Activated CD4-positive, alpha-beta memory T cell treated with anti-CD3 and anti-CD28 coated beads, Interleukin-2, amount 10 ng/mL, durations not matched to agents 7 days and 5 days (primary cell): ENCODE results near the gene CHN2. TPM values are rescaled to one million over a fixed set of nuclear protein-coding genes. Genes with fewer than 3 reads are reported as not detected.
"Not testable (repeated sequence)": the region's sequence is repeated elsewhere in the genome, so short reads cannot be mapped to it uniquely, and the experiment has no call there.

Source experiments
- CTCF ChIA-PET: fragments of 350-600 bp; sonication (Branson Sonifier 250); formaldehyde crosslinking; loops from one replicate; lab custom pipeline; 2021; ENCODE audit warnings: antibody characterized with exemption, inconsistent platforms; lab: Charles Lee
- POLR2A ChIA-PET: fragments of 350-600 bp; sonication (Branson Sonifier 250); formaldehyde crosslinking; loops from one replicate; lab custom pipeline; 2021; ENCODE audit warnings: antibody characterized with exemption; lab: Charles Lee
- DNase-seq: peaks from one replicate; pipeline ENCODE4 v3.0.0-alpha.2; 2020
- H3K27ac Mint-ChIP-seq: one replicate; pipeline ENCODE4 v1.8.0; 2021; ENCODE audit warnings: mild to moderate bottlenecking, mixed read lengths
- H3K27me3 Mint-ChIP-seq: one replicate; pipeline ENCODE4 v1.8.0; 2021; ENCODE audit warnings: mixed read lengths
- H3K36me3 Mint-ChIP-seq: one replicate; pipeline ENCODE4 v1.8.0; 2021; ENCODE audit warnings: low read depth, mixed read lengths
- H3K4me1 Mint-ChIP-seq: one replicate; pipeline ENCODE4 v1.8.0; 2021; ENCODE audit warnings: mixed read lengths
- H3K4me3 Mint-ChIP-seq: one replicate; pipeline ENCODE4 v1.8.0; 2021; ENCODE audit warnings: mild to moderate bottlenecking, mixed read lengths
- H3K9me3 Mint-ChIP-seq: one replicate; pipeline ENCODE4 v1.8.0; 2021; ENCODE audit warnings: mixed read lengths
- total RNA-seq, 2 experiments: library from RNA; stranded (reverse); gene quantifications; one replicate each; pipeline ENCODE4 v1.2.3, GENCODE V29; 2021

The CHN2 gene
- total RNA-seq, 2 experiments from 2014 or later: 6.8 to 7.4 TPM

DNA sequence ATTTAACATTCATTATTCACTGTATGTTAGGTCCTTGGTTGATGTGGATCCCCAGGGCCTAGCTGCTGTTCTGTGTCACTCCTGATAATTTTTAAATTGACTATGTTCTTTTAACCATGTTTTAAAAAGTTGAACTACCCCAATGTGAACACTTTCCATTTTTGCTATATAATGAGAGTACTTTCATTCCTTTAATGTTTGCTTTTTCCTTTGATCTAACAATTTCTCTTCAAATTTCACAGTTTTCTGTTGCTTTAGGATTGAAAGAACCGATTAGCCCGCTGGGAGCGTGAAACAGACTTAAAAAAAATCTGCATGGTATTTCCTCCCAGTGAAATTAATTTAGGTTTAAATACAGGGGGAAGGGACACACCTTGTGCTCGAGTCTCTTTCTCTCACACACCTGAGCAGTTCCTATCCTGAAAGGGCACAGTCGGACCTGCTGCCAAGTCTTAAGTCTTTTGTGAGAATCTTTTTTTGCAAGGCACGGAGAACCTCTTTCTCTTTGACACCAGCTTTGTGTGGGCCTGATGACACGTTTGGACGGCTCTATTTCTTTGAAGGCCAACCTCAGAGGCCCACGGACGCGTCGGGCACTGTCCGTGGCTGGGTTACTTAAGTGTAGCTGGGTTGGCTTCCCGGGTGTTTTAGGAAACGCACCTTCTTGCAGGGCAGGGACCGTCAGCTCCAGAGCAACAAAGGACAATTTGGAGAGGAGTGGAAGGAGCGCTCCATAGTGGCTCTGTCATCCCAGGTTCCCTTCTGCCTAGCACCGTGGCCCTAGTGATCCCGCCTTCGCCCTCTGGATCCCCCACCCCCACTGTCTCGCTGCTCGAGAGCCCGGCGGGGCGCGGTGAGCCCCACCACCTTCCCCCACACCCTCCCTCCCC, 1.0 kb upstream of the CHN2 start:
- H3K4me1 Mint-ChIP-seq: peaks cover 23% of the 10 kb centered on the region
- CTCF ChIA-PET: no interaction called here
- no peak overlapping the region for H3K27ac Mint-ChIP-seq
- no peak for DNase-seq
- H3K27me3 Mint-ChIP-seq: peaks cover 69% of the 10 kb centered on the region
- peak overlapping the region; percentile 28 for H3K4me3 Mint-ChIP-seq
- no peaks in the 10 kb centered on the region for H3K36me3 Mint-ChIP-seq
- no peaks in the 10 kb centered on the region for H3K9me3 Mint-ChIP-seq
- POLR2A ChIA-PET: no interaction called here

DNA sequence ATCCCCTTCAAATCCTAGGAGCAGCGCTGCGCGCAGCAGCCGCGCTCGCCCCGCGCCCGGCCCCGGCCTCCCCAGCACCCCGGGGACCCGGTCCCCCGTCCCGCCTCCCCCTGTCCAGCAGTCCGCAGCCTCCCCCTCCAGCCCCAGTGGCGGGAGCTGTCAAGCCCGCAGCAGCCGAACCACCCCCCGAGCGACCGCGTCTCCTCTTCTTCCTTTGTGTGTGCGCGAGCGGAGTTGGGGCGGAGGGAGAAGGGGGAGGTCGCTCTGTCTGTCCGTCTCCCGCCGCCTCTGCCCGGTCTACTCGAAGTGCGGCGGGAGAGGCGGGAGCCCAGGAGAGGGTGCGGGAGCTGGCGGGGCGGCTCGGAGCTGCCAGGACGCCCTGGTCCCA, 375 bp upstream of the CHN2 start:
- H3K27me3 Mint-ChIP-seq: peaks cover 69% of the 10 kb centered on the region
- H3K4me3 Mint-ChIP-seq: peak overlapping the region; percentile 83
- ChIA-PET CTCF (no interaction called here), POLR2A (no interaction called here)
- no peaks in the 10 kb centered on the region for H3K9me3 Mint-ChIP-seq
- no peak for DNase-seq
- peaks cover 23% of the 10 kb centered on the region for H3K4me1 Mint-ChIP-seq
- no peaks in the 10 kb centered on the region for H3K36me3 Mint-ChIP-seq
- no peak overlapping the region for H3K27ac Mint-ChIP-seq

DNA sequence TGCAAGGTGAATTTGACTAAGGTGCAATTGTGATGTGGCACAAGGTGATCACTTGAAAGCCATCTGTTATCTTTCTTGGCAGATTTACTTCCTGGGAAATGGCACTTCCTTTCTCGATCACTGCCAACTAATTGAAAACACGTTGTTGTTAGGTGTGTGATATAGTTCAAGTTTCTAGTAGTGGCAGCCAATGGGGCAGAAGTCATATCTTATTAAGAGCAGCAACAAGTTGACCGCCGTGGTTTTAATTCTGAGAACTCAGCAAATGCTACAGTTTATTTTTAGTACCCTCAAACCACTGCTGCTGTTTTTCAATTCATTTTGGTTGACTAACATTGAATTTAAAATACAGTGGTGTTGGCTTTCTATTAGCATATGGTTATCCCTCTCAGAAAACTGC, 1.6 kb downstream of the CHN2 start:
- DNase-seq: peak; percentile 27
- CTCF ChIA-PET: interaction anchor here (1.5 kb wide), 1 partner anchor 275 kb away, joined by 4 read pairs; no protein-coding TSS in a partner anchor
- no peaks in the 10 kb centered on the region for H3K9me3 Mint-ChIP-seq
- H3K4me3 Mint-ChIP-seq: peak overlapping the region; percentile 83
- H3K36me3 Mint-ChIP-seq: no peaks in the 10 kb centered on the region
- POLR2A ChIA-PET: no interaction called here
- H3K27me3 Mint-ChIP-seq: peaks cover 59% of the 10 kb centered on the region
- H3K27ac Mint-ChIP-seq: peak overlapping the region; percentile 2
- H3K4me1 Mint-ChIP-seq: peaks cover 21% of the 10 kb centered on the region

DNA sequence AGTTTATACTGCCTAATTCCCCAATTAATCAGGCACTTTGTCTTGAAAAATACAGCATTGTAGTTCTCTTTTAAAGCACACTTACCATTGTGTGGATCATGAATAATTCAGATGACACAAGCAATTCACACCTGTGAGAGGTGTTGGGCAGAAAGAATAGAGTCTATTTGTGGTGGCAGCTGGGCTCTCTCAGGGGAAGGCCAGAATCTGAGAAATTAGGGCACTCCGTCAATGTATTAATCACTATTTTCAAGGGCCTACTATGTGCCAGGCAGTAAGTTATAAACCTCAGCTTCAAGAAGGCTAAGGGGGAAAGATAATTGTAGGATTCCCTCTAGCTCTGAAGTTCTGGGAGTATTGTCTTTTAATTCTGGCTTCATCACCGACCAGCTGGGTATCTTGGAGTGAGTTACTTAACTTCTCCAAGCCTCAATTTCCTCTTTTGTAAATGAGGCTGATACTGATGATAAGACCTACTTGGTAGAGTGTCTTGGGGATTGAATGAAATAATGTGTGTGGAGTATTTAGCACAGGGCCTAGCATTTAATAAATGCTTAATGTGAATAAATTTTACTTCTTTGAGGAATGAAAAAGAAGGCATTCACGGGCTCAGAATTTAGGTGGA, 2.5 kb downstream of the CHN2 start:
- CTCF ChIA-PET: no interaction called here
- H3K27ac Mint-ChIP-seq: no peak overlapping the region
- H3K27me3 Mint-ChIP-seq: peaks cover 55% of the 10 kb centered on the region

DNA sequence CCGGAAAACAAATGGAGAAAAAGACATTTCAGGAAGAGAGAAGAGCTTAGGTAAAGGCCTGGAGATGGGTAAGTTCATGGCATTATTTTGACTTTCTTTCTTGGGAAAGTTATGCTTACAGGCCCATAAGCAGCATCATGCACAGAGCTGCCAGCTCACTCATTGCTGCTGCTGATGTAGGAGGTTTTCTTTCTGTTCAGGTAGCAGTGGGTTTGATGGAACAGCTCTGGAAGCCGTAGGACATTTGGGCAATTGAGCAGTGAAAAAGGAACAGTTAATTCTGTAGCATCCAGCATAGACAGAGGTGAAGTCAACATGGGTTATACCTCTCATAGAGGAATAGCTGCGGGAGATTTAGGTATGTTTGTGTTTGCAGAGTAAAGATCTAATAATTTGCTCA, 3.3 kb downstream of the CHN2 start:
- Mint-ChIP-seq H3K36me3 (no peaks in the 10 kb centered on the region), H3K27me3 (peaks cover 48% of the 10 kb centered on the region), H3K4me1 (peaks cover 21% of the 10 kb centered on the region), H3K4me3 (no peak overlapping the region), H3K27ac (no peak overlapping the region), H3K9me3 (no peaks in the 10 kb centered on the region)
- CTCF ChIA-PET: interaction anchor here (2.0 kb wide), 1 partner anchor 8 kb away, joined by 8 read pairs; no protein-coding TSS in a partner anchor
- POLR2A ChIA-PET: no interaction called here
- DNase-seq: no peak

More for the DNA sequence above, 2.5 kb downstream of the CHN2 start:
- H3K36me3 Mint-ChIP-seq: no peaks in the 10 kb centered on the region
- peak overlapping the region; percentile 9 for H3K4me3 Mint-ChIP-seq
- POLR2A ChIA-PET: no interaction called here
- H3K9me3 Mint-ChIP-seq: no peaks in the 10 kb centered on the region
- DNase-seq: no peak
- peaks cover 21% of the 10 kb centered on the region for H3K4me1 Mint-ChIP-seq

DNA sequence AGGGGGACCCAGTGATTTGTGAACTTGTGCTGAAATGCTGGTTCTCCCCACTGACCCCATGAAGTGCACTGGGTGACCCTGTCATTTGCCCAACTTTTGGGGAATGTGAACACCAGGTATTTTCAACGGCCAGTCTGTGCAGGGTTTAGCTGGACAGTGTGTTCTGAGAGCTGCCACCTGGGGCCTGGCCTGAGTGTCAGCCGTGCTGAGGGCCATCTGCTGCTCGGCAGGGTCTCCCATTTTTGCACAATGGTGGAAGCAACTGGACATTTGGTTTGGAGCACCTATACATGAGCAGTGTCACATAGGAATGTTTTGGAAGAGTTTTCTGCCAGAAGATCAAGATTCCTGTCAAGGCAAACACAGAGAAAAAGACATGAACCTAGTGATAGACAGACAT, 5.2 kb downstream of the CHN2 start:
- no peaks in the 10 kb centered on the region for H3K9me3 Mint-ChIP-seq
- peaks cover 21% of the 10 kb centered on the region for H3K4me1 Mint-ChIP-seq
- H3K36me3 Mint-ChIP-seq: no peaks in the 10 kb centered on the region
- CTCF ChIA-PET: interaction anchor here (2.0 kb wide), 1 partner anchor 10 kb away, joined by 8 read pairs; no protein-coding TSS in a partner anchor
- POLR2A ChIA-PET: no interaction called here
- no peak for DNase-seq
- no peak overlapping the region for H3K27ac Mint-ChIP-seq
- peaks cover 35% of the 10 kb centered on the region for H3K27me3 Mint-ChIP-seq
- H3K4me3 Mint-ChIP-seq: no peak overlapping the region

DNA sequence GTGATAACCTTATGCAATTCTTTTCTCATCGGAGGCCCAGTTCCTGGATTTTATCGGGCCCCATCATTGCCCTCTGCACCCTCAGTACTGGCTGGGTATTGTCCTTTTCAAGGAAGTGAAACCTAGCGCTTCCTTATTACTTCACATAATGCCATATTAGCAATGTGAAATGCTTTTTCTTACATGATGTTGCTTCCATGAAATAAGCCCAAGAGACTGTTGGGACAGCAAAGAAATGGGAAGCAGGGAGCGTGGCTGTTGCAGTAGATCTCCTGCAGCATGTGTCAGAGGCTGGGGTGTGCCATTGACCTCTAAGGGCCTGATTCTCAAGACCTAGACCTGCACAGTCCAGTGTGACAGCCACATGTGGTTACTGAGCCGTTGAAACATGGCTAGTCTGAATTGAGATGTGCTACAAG, 8.1 kb downstream of the CHN2 start:
- H3K36me3 Mint-ChIP-seq: no peaks in the 10 kb centered on the region
- H3K4me1 Mint-ChIP-seq: peaks cover 6% of the 10 kb centered on the region
- ChIA-PET POLR2A (no interaction called here), CTCF (no interaction called here)
- peaks cover 10% of the 10 kb centered on the region for H3K27me3 Mint-ChIP-seq
- H3K9me3 Mint-ChIP-seq: no peaks in the 10 kb centered on the region
- H3K4me3 Mint-ChIP-seq: no peak overlapping the region
- no peak for DNase-seq
- no peak overlapping the region for H3K27ac Mint-ChIP-seq

DNA sequence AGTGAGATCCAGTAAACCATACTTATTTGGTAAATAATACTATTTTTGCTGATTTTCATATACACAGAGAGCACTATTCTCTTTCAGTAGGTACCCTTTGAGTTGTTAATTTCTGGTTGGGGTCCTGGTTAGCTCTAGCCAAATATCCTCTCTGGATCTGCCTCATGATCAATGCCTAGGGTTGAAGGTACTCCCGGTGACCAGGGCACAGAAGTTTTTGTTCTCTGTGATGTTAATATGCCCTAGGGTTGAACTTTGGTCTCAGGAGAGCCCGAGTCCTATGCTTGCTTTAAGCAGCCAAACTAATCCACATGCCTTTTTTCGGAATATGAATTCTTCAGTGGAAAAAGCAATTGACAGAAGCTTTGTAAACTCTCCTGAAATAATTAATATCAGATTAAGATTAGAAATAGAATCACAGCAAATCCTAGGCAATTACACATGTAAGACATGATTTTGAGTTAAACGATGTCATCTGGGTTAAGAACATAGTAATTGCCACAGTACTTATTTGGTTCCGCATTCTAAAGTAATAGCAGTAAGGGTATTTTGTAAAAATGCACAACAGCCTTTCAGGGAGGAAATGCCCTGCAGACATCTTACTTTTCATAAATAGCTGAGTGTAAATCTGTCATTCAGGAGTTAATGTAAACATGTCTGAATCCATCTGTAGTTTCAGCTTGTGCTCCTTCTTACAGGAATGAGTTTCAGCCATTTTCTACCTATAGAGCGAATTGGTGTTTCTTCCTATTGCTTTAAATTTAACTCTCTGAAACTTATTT, 10.1 kb downstream of the CHN2 start:
- Mint-ChIP-seq H3K27ac (no peak overlapping the region), H3K27me3 (peaks cover 3% of the 10 kb centered on the region), H3K4me3 (no peak overlapping the region), H3K4me1 (peaks cover 14% of the 10 kb centered on the region), H3K36me3 (no peaks in the 10 kb centered on the region), H3K9me3 (no peaks in the 10 kb centered on the region)
- no peak for DNase-seq
- CTCF ChIA-PET: interaction anchor here (1.3 to 1.8 kb wide), 2 partner anchors 12 to 15 kb away, joined by 3 to 5 read pairs; no protein-coding TSS in a partner anchor
- POLR2A ChIA-PET: no interaction called here

DNA sequence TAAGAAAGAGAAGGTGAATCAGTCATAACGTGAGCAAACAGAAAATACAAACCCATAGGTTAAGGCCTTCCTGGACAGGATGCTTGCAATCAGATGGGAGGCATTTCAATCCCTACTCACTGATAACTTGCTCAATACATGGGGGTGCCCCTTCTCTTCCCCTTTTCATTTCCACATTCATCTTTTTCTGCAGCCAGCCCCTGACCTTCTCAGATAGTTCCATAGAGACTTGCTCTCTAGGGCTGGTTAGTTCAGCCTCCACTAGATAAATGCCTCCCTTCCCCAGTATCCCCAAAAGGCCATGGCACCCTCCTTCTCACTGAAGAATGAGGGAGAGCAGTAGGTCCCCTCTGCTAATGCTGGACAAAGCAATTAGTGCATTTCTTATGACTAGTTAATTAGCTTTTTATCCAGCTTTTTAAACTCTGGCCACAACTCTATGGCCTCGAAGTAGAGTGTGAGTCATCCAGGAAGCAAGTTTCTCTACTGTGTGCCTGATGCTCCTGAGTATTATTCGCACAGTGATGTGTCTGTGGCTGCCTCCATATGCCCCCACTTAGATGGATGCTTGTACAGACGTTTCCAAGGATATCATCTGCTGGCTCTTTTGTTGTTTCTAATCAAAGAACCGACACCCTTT, 12.7 kb downstream of the CHN2 start:
- no peak for DNase-seq
- Mint-ChIP-seq H3K27me3 (no peaks in the 10 kb centered on the region), H3K9me3 (no peaks in the 10 kb centered on the region), H3K27ac (no peak overlapping the region), H3K4me1 (peaks cover 14% of the 10 kb centered on the region), H3K4me3 (no peak overlapping the region), H3K36me3 (no peaks in the 10 kb centered on the region)
- POLR2A ChIA-PET: no interaction called here
- CTCF ChIA-PET: no interaction called here

DNA sequence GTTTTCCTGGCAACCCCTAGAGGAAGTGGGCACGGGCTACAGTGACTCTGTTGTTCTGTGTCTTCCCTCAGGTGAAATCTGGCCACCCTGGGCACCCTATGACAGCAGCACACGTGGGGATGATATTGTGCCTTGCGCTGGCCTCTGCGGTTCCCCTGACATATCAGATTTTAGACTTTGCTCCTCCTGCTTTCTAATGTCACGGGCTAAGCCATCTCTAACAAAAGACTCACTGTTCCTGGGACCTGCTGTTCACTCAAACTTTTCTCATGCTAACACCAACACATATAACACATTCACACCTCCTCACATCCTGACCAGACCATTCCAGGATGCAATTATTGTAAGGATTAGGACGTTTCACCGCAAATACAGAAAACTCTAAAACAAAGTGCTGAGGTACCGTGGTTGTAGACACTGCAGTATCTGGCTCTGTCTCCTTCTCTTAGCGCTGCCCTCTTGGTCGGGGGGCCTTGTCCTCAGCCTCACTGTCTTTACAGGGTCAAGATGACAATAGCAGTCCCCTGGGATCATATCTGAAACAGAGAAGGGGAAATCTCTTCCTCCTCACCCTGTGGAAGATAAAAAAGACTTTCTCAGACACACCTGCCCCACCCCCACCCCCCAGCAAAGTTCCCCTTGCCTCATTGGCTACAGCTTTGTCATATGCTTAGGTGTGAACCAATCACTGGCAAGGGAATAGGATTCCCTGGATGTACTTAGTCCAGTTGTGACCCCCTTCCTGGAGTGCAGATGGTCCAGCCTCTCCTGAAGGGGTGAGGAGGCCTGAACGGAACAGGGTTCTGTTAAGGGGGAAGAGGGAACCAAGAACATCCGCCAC, 14.1 kb downstream of the CHN2 start:
- H3K4me3 Mint-ChIP-seq: no peak overlapping the region
- DNase-seq: no peak
- H3K27me3 Mint-ChIP-seq: no peaks in the 10 kb centered on the region
- peaks cover 14% of the 10 kb centered on the region for H3K4me1 Mint-ChIP-seq
- CTCF ChIA-PET: no interaction called here
- H3K9me3 Mint-ChIP-seq: no peaks in the 10 kb centered on the region
- no peak overlapping the region for H3K27ac Mint-ChIP-seq
- POLR2A ChIA-PET: no interaction called here
- no peaks in the 10 kb centered on the region for H3K36me3 Mint-ChIP-seq

DNA sequence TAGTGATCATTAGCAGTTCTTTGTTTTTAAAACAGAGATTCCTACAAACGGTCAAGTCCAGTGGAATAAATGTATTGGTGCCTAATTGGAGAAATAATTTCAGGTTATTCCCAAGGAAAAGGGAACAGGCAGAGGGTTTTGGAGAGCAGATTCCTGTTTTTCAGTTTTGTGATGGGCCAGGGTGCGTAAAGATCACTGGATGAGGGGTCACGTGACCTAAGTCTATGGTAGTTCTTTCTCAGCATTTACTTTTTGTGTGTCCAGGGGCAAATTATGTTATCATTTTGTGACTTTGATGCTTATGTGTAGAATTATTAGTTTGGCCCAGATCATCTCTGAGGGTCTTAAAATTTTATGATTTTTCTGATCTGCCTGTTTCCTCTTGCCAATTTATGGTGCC, 15.2 kb downstream of the CHN2 start:
- no peak for DNase-seq
- Mint-ChIP-seq H3K27ac (no peak overlapping the region), H3K36me3 (no peaks in the 10 kb centered on the region), H3K27me3 (peaks cover 2% of the 10 kb centered on the region), H3K4me3 (no peak overlapping the region), H3K4me1 (peaks cover 14% of the 10 kb centered on the region), H3K9me3 (no peaks in the 10 kb centered on the region)
- ChIA-PET CTCF (no interaction called here), POLR2A (no interaction called here)

DNA sequence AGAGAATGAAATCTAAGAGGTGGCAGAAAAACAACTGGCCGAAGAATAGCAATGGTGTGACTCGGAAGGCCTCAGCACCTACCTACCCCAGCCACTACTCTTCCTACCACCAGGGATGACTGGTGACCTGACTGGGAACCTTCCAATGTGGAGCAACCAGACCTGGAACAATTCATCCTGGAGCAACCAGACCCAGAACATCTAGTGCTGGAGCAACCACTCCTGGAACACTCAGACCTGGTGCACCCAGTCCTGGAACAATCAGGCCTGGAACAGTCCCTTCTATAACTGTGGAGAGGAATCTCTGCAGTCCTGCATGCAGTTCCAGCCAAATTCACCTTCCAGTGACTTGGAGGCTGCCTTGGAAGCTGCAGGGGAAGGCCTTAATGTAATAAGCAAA, 18.2 kb downstream of the CHN2 start:
- H3K4me1 Mint-ChIP-seq, DNase-seq, H3K27me3 Mint-ChIP-seq, POLR2A ChIA-PET, H3K36me3 Mint-ChIP-seq, CTCF ChIA-PET, H3K4me3 Mint-ChIP-seq, H3K9me3 Mint-ChIP-seq, H3K27ac Mint-ChIP-seq: not testable (repeated sequence)
